ENCODE measurements around the gene ZDHHC12.

Gene ZDHHC12

DNA sequence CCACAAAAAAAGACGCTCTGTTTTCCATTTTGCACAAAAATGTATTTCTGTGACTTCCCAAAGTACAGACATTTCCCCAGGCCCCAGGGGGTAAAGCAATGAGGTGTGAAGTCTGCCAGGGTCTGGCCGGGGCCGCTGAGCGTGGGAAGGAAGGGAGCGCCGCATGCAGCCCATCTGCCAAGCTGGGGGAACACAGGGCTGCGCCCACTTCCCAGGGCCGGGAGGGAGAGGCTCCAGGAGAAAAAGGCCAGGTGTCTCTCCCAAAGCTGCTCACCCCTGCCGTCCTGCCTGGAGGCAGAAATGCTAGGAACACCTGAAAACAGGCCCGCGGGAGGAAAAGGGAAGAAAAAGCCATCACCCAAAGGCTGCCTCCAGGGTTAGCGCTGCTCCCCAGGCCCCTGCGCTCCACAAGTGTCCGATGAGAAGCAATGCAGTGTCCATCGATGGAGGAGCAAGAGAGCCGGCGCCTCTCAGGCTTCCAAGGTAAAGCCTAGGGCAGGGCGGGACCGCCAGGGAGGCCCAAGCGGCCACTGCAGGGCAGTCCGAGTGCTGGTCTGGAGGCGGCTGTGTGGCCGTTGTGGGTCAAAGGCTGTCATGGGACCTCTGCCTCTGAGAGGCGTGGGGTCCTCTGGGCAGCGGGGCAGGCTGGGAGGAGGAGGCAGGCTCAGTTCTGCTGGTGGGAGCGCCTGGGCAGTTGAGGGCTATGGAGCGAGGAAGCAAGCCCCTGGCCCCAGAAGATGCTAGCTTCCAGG, 6.0 kb upstream of the ZDHHC12 start:
- DNase-seq = no peak

DNA sequence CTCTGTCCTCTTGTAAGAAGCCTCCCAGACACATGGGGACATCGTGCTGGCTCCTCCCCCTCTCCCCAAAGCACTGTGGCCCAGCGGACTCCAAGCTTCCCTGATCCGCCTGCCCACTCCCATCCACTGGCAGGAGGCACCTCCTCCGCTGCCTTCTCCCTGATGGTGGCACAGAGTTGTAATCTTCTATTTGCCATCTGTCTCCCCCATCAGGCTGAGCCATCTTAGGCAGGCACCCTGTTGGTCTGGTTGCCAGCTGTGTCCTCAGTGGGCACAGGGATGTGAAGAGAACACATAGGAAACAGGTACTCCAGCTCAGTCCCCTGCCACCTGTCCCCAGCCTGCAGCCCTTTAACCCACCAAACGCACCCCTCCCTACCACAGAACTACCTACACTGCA, 5.4 kb upstream of the ZDHHC12 start:
- DNase-seq = no peak

DNA sequence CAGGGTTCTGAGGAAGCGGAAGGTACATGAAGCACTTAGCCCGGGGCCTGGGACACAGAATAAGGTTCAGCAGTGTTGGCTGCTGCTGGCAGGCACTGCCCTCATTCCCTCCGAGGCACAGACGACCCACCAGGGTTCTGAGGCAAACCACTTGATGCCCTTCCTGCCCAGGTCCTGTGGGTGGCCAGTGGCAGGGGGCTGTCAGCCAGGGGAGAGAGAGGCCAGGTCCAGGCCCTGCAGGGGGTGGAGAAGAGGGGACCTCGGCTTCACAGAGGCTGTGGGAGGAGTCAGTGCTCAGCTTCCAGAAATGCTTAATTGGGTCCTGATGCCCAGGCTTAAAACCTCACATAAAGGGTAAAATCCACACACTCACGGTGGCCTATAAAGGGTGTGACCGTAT, 4.4 kb upstream of the ZDHHC12 start:
- DNase-seq = no peak

DNA sequence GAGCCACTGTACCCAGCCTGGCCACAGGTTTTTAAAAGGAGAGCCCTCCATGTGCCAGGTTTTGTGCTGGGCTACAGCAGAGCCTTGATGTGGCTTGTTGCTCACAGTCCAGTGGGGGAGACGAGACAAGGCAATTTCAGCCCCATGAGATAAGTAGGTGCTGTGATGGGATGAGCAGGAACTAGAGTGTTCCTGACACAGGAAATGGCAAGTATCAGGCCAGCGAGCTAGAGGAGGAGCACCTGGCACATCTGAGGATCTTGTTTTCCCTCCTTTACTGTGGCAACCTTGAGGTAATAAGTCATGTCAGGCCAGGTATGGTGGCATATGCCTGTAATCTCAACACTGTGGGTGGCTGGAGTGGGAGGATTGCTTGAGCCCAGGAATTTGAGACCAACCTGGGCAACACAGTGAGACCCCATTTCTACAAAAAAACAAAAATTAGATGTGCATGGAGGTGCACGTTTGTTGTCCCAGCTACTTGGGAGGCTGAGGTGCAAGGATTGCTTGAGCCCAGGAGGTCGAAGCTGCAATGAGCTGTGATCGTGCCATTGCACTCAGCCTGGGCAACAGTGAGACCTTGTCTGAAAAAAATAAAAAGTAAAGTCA, 3.8 kb upstream of the ZDHHC12 start:
- DNase-seq = no peak

DNA sequence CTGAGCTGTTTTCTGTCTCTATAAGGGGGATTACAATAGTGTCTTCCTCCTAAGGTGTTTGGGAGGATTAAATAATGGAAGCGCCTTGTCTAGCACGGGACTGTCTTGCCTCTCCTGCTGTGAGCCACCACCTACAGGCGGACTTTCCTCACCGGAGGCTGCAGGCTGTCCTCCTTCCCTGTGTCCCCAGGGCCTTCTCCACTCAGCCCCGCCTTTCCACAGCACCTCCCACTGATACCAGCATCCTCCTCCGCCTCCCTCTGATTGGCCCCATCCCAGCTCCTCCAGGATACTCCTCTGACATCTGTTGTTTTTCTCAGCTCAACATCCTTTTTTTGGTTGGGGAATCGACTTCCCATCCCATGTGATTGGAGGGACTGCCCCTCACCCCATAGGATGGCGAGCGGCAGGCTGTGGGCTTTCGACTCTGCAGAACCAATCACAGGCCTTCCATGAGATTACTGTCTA, 851 bp upstream of the ZDHHC12 start:
- DNase-seq = peak; percentile 65 to 81

DNA sequence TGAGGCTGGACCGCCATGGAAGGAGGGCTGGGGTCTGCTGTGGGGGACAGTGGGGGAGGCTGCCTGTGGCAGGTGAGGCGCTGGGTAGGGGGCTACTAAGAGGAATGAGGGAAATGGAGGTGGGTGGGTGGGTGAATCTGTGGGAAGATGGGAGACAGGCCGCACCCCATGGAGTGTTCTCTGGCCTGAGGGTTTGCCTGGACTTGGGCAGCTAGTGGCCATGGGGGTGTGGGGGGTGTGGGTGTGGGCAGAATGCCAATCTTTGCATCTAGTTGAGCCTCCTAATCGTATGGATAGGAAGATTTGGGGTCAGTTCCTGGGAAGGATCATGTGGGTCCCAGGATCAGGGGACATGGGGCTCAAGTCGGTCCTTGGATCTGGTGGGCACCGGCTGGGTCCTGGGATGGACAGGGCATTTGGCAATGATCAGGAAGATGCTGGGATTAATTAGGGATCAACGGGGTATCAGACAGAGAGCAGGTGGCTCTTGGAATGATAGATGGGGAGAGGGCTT, 518 bp downstream of the ZDHHC12 start:
- DNase-seq = no peak

DNA sequence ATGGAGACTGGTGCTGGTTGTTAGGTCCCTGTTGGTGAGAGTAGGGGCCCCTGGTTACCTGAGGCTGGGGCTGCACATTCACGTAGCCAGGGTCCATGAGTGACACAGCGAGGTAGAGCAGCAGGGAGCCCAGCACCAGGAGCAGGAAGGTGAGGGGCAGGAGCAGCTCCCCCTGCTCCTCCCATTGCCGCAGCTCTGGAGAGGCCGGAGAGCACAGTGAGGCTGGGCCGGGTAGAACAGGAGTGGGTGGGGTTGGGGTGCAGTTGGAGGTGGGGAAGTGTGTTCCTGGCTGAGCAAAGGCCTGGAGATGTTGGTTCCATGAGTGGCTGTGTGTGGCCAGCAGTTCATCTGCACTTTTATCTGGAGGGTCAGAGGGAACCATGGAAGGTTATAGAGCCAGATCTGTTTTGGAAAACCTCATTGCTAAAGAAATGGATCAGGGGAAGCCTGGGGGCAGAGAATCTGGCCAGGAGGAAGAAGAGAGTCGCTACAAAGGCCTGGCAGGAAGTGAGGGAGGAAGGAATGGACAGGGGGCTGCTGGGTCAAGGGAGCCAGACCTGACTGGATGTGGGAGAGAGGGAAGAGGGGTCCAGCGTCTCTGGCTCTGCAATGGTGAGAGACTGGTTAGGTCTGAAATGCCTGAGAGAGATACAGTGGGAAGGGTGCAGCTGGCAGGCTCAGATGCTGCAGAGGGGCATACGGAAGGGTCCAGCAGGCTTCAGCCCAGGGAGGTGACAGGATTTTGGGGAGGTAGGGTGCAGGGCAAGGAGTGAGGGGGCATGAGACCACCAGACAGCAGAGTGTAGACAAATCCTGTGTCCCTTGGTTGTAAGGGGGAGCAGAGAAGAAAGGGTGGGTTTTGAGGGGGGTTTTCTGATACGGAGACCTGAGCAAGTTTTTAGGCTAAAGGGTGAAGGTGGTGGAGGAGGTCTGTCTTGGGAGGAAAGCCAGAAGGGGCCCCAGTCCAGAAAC, 1.3 kb downstream of the ZDHHC12 start:
- DNase-seq = no peak

DNA sequence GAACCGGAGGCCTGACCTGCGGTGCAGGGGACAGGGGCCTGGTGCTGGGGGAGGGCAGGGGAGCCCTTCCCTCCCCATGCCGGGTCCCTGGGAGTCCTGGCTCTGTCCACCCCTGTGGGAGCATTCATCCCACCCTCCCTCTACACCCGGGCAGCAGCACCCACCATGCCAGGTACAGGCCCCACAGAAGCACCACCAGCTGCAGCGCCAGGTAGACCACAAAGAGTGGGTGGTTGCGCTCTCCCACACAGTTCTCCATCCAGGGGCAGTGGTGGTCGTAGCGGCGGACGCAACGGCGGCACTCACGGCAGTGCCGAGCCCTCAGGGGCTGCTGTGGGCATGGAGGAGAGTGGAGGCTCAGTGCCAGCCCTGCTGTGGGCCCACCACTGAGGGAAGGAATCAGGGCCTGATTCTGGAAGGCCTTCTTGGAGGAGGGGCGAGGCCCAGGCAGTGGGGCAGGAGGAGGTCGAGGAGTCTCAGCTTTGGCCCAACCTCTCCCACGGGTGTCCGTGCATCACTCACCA, 2.4 kb downstream of the ZDHHC12 start:
- no peak for DNase-seq

DNA sequence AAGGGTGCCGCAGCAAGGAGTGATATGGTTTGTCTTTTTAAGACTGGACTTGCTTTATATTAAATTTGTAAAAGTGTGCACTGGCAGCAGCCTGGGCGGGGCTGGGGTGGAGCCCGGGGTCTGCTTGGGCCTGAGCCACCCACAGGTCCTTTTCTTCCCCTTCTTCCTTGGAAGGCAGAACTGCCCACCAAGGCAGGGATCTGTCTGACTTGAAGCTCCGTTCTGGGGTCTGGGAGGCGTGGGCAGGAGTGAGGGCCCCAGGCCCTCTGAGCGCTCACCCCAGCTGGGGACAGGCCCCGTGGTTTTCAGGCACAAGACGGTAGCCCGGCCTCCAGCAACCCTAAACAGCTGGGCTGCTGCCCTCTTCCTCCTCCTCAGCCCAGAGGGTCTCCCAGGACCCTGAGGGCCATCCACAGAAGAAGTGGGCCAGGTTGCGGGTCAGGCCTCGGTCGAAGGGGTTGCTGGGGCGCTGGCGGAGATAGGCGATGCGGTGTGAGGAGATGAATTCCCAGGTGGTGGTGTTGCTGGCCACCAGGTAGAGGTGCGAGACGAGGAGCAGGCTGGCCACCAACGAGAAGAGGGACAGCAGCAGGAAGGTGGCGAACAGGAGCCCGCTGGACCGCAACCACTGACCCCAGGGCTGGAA, 3.0 kb downstream of the ZDHHC12 start:
- no peak for DNase-seq

DNA sequence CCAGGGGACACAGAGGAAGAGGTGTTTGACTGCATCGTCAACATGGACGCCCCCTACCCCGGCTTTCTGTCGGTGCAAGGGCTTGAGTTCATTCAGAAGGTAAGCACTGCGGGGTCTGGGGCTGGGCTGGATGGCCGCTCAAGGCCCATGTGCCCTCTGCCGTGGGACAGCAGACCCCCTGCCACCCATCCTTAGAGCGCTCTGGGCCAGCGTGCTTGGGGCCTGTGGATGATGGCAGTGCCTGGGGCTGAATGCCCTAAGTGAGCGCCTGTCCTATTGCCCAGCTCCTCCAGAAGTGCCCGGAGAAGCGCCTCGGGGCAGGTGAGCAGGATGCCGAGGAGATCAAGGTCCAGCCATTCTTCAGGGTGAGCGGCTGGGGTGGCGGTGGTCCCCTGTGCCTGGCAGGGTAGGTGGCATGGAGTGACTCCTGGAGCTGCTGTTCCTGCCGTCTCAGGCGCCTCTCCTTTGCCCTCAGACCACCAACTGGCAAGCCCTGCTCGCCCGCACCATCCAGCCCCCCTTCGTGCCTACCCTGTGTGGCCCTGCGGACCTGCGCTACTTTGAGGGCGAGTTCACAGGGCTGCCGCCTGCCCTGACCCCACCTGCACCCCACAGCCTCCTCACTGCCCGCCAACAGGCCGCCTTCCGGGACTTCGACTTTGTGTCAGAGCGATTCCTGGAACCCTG, 3.9 kb downstream of the ZDHHC12 start:
- DNase-seq = no peak

DNA sequence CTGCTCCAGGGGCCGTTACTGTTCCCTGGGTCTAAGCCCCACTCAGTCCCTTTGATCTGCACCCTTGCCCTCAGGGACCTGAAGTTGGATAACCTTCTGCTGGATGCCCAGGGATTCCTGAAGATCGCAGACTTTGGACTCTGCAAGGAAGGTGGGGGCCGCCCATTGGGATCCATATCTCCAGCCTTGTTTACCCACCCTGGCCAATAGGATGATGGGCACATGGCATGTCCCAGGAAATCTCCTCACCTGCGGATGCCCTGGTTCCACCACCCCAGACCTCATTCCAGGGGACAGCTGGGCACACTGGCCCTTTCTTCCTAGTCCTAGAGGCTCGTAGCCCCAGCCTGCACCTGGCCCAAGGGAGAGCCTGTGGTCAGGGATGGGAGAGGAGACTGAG, 5.5 kb downstream of the ZDHHC12 start:
- no peak for DNase-seq

DNA sequence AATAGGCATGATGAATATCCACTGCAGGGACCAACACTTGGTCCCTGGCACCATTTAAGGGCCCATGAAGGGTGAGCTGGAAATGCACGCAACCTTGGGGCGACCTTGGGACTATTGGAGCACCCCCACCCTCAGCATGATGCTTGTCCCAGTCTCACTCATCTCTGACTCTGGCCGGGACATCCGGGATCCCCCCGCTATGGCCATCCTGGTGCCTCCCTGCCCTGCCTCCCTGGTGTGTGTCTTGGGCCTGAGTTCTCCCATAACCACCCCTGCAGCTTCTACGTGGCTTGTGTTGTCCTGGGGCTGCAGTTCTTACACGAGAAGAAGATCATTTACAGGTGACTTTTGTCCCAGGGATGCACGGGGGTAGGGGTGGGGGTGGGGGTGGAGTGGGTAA, 5.9 kb downstream of the ZDHHC12 start:
- no peak for DNase-seq

DNA sequence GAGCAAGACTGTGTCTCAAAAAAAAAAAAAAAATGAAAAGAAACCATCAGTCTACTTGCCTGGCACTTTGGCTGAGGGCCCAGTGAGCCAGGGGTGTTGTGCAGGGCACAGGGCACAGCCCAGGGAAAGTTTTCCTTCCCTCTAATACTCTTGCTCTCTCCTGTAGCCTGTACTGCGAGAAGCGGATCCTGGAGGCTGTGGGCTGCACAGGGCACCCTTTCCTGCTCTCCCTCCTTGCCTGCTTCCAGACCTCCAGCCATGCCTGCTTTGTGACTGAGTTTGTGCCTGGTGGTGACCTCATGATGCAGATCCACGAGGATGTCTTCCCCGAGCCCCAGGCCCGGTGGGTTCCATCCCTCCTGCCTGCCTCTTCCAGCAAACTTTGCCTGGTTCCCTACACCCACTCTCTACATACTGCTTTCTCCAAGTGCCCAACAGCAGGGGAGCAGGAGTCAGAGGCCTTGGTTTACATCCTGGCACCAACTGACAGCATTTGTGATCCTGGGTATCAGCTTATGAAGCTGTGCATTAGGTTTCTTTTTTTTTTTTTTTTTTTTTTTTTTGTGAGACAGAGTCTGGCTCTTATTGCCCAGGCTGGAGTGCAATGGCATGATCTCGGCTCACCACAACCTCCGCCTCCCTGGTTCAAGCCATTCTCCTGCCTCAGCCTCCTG, 7.2 kb downstream of the ZDHHC12 start:
- DNase-seq = no peak

DNA sequence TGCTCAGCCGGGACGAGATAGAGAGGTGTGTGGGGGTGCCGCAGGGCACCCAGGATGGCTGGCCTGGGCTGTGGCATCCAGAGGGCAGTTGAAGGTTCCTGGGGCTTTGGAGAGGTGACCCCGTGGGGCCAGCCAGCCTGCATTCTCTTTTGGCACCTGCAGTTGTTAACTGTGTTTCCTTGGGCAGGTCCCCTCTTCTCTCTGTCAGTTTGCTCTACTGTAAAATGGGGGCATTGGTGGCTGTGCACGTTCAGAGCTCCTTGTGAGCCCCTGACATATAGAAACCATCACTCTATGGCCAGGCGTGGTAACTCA, 8.5 kb downstream of the ZDHHC12 start:
- no peak for DNase-seq

DNA sequence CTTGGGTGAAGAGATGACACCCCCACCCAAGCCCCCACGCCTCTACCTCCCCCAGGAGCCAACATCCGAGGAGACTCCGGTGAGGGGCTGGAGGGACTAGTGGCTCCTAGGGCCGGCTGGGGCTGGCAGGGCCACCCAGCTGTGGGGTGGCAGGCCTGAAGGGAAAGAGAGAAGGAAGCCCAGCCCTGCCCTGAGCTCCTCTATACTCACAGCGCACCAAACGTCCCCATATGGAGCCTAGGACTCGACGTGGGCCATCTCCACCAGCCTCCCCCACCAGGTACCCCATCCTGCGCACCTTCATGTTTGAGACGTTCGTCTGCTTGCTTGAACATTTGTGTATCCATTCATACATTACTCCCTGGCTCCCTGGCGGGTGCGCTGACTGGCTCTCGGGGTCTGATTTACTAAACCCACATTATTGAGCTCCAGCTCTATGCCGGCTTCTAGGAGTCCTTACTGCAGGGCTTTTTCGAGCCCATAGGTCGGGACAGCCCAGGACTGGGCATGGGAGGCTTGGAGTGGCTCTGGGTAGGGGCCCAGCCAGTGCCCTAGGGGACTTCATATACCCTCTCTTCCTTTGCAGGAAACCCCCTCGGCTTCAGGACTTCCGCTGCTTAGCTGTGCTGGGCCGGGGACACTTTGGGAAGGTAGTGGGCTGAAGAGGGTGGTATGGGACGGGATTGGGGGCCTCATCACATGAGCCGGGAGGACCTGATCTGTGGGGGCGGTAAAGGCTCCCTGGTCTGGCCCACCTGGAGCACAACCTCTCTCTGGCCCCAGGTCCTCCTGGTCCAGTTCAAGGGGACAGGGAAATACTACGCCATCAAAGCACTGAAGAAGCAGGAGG, 9.1 kb downstream of the ZDHHC12 start:
- no peak for DNase-seq

DNA sequence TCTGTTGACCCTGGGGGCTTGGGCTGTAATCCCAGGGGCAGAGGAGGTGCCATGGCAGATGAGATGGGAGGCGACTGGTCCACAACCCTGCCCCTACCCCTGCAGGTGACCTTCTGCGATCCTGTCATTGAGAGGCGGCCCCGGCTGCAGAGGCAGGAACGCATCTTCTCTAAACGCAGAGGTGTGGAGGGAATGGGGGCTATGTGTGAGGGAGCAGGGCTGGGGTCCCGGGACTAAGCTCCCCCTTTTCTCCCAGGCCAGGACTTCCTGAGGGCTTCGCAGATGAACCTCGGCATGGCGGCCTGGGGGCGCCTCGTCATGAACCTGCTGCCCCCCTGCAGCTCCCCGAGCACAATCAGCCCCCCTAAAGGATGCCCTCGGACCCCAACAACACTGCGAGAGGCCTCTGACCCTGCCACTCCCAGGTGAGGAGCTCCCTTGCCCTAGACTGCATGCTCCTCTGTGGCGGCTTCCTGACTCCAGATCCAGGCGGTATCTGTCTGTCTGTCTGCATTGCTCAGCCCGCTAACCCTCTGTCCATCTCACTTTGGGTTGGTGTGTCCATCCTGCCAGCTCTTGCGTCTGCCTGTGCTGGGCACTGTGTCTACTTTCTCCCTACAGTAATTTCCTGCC, 9.9 kb downstream of the ZDHHC12 start:
- no peak for DNase-seq

DNA sequence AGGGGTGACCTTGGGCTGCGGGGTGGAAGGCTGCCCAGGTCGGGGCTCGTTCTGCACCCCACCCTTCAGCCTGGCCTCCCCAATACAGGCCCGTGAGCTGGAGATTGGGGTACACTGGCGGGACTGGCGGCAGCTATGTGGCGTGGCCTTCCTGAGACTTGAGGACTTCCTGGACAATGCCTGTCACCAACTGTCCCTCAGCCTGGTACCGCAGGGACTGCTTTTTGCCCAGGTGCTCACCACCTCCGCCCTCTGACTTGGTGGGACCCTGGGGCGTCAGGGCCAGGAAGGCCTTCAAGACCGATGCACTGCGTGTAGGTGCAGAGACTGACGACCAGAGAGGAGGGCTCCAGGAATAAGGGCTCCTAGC, 10.5 kb downstream of the ZDHHC12 start:
- DNase-seq = no peak

DNA sequence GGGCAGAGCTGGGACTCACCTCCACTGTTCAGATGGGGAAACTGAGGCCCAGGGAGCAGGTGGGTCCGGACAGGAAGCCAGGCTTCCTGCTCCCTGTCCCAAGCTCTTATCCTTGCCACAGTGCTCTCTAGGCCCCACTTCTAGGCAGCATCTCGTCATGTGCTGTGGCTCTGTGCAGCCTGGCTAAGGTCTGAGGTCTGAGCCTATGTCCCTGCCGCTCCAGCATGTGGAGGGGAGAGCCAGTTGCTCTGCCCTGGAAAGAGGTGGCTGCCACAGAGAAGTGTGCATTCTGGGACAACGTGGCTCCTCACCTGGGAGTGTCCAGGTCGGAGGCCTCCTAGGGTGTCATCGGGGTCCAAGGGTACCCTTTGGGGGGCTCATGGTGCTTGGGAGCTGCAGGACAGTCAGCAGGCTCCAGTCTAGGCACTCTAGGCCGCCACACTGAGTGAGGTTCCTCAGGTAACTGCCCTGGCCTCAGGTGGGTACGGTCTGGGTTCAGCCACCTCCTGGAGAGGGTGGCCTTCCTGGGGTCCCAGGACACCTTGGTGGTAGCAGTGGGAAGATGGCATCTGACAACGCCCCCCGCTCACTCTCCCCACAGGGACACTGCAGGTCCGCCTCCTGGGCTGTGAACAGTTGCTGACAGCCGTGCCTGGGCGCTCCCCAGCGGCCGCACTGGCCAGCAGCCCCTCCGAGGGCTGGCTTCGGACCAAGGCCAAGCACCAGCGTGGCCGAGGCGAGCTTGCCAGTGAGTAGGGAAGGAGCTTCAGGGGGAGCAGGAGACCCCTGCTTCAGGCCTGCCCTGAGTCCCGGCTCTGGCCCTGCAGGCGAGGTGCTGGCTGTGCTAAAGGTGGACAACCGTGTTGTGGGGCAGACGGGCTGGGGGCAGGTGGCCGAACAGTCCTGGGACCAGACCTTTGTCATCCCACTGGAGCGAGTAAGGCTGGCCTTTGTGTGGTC, 11.2 kb downstream of the ZDHHC12 start:
- DNase-seq = no peak

DNA sequence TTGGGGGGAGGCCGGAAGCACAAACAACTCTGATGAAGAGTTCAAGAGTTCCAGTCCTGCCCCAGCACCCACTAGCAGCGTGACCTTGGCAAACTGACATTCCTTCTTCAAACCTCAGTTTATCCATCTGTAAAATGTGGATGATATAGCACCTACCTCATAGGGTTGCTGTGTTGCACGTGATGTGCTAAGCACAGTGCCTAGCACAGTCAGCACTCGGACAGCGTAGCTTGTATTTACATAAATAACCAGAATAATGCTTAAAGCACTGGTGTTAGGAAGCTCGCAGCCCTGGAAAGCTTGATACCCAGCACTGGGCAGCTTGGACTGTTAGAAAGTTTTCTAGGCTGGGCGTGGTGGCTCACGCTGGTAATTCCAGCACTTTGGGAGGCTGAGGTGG, 16.5 kb downstream of the ZDHHC12 start:
- no peak for DNase-seq

All from Kasumi-1 (cell line).